Measurements from ENCODE around the gene GLB1L2. TPM values are rescaled to one million over a fixed set of nuclear protein-coding genes. Genes with fewer than 3 reads are reported as not detected.

Gene GLB1L2
- total RNA-seq, 2 experiments from 2014 or later: 1.6 to 1.7 TPM

DNA sequence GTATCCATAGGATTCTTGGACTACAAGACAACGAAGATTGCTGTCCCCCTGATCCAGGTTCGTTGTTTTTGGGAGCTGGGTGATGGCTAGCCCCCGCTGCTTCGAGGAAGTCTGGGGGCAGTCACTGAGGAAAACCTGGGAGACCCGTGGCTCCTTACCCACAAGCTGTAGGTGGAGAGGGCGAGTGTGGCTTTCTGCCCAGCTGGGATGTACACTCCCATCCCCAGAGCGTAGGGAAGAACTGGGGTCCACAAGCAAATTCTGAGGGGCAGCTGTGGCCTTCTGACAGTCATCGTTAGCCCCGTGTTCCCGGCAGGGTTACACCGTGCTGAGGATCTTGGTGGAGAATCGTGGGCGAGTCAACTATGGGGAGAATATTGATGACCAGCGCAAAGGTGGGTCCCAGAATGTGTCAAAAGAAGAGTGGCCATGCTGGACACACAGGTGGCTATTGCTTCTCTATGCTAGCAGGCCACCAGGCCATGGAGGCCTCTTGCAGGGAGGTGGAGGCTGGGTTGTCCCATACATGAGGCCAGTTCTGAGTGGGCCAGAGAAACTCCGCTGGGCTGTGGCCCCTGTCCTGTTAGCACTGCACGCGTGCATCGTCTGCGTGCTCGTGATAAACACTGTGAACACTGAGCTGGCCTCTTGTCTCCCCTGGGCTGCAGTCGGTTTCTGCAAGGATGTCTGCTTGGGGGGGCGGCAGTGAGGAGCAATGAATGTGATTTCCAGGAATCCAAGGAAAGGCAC, 39.8 kb downstream of the GLB1L2 start:
- ATAC-seq (ENCODE audit: low read depth) (no peak), DNase-seq (no peak)
- POLR2A ChIA-PET: no interaction called here
- Mint-ChIP-seq H3K36me3 (no peaks in the 10 kb centered on the region), H3K9me3 (no peaks in the 10 kb centered on the region), H3K4me3 (no peak overlapping the region), H3K4me1 (no peaks in the 10 kb centered on the region), H3K27ac (no peak overlapping the region), H3K27me3 (no peaks in the 10 kb centered on the region)

DNA sequence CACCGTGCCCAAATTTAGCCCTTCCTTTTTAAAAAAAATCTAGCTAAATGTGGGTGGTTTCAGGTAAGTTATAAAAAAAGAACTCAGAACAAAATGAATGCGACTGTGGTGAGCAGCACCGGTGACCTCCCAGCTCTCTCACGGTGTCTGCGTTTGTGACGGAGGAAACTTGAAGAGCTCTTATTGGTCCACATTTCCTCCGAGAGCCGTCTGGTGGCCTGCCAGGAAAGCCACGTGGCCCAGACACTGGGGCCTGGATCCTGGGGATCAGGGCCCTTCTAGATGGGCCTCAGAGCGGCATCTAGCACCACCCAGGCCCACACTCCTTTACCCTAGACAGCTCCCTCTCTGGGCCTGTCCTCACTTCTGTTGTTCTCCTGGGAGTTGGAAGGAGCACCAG, 40.7 kb downstream of the GLB1L2 start:
- Mint-ChIP-seq H3K36me3 (no peaks in the 10 kb centered on the region), H3K9me3 (no peaks in the 10 kb centered on the region), H3K27ac (no peak overlapping the region), H3K4me3 (no peak overlapping the region), H3K27me3 (no peaks in the 10 kb centered on the region), H3K4me1 (no peaks in the 10 kb centered on the region)
- DNase-seq (no peak), ATAC-seq (ENCODE audit: low read depth) (no peak)
- POLR2A ChIA-PET: no interaction called here

DNA sequence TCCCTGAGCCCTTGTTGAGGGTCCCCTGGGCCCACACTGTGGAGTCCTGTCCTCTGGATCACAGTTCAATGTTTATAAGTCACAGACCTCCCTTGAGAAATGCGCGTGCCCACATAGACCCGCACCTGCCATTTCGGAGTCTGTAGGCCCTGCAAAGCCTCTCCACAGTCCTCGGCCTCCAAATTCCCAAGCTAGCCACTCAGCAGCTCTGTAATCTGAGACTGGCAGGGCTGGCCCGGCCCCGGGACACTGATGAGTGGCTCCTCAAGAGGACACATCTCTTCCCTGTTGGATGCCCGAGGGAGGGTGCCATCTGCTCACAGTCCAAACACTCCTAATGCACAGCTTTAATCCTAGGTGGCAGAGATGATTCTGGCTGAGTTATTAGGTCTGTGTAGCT, 41.2 kb downstream of the GLB1L2 start:
- POLR2A ChIA-PET: no interaction called here
- no peak overlapping the region for H3K4me3 Mint-ChIP-seq
- no peaks in the 10 kb centered on the region for H3K27me3 Mint-ChIP-seq
- no peak for DNase-seq
- no peaks in the 10 kb centered on the region for H3K36me3 Mint-ChIP-seq
- no peaks in the 10 kb centered on the region for H3K4me1 Mint-ChIP-seq
- no peak for ATAC-seq (ENCODE audit: low read depth)
- H3K9me3 Mint-ChIP-seq: no peaks in the 10 kb centered on the region
- no peak overlapping the region for H3K27ac Mint-ChIP-seq

DNA sequence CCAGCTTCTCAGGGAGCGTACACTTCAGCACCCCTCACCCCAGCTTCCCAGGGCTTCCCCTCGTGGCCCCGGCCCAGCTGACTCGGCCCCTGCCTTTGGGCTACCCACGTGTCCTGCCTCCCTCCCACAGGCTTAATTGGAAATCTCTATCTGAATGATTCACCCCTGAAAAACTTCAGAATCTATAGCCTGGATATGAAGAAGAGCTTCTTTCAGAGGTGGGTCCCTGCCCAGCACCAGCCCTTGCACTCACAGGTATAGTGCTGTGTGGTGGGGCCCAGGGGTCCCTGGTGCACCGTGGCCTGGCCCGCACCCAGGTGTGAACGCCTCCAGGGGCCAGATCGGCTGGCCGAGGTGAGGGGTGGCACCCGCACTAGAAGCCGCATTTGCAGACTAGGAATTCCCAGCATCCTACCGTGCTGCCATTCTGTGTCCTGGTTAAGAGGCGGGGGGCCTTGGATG, 41.8 kb downstream of the GLB1L2 start:
- no peak for ATAC-seq (ENCODE audit: low read depth)
- no peak for DNase-seq
- Mint-ChIP-seq H3K9me3 (no peaks in the 10 kb centered on the region), H3K4me3 (no peak overlapping the region), H3K4me1 (no peaks in the 10 kb centered on the region), H3K27ac (no peak overlapping the region), H3K27me3 (no peaks in the 10 kb centered on the region), H3K36me3 (no peaks in the 10 kb centered on the region)
- POLR2A ChIA-PET: no interaction called here

DNA sequence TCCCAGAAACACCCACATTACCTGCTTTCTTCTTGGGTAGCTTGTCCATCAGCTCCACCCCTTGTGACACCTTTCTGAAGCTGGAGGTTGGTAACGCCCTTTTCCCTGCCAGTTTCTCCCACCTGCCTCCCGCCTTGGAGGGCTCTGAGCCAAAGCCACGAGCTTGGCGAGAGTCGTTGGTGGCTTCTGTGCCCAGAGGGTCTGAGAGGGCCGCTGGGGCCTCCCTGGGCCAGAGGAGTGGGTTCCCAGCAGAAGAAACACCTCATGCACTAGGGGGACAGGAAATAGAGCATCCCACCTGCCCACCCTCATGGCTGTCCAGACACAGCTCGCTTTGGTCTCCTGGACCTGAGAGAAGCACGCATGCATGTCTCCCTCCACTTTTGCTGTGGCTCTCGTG, 42.4 kb downstream of the GLB1L2 start:
- H3K4me3 Mint-ChIP-seq: no peak overlapping the region
- no peaks in the 10 kb centered on the region for H3K27me3 Mint-ChIP-seq
- no peaks in the 10 kb centered on the region for H3K9me3 Mint-ChIP-seq
- no peak for ATAC-seq (ENCODE audit: low read depth)
- no peaks in the 10 kb centered on the region for H3K36me3 Mint-ChIP-seq
- POLR2A ChIA-PET: no interaction called here
- DNase-seq: no peak
- H3K27ac Mint-ChIP-seq: no peak overlapping the region
- H3K4me1 Mint-ChIP-seq: no peaks in the 10 kb centered on the region

DNA sequence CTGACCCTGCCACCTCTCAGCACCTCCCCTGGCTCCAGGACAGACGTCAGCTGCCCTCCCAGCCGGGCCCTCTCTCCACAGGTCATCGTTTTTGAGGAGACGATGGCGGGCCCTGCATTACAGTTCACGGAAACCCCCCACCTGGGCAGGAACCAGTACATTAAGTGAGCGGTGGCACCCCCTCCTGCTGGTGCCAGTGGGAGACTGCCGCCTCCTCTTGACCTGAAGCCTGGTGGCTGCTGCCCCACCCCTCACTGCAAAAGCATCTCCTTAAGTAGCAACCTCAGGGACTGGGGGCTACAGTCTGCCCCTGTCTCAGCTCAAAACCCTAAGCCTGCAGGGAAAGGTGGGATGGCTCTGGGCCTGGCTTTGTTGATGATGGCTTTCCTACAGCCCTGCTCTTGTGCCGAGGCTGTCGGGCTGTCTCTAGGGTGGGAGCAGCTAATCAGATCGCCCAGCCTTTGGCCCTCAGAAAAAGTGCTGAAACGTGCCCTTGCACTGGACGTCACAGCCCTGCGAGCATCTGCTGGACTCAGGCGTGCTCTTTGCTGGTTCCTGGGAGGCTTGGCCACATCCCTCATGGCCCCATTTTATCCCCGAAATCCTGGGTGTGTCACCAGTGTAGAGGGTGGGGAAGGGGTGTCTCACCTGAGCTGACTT, 43.2 kb downstream of the GLB1L2 start:
- Mint-ChIP-seq H3K4me3 (no peak overlapping the region), H3K36me3 (no peaks in the 10 kb centered on the region), H3K27ac (no peak overlapping the region), H3K4me1 (no peaks in the 10 kb centered on the region), H3K27me3 (no peaks in the 10 kb centered on the region), H3K9me3 (no peaks in the 10 kb centered on the region)
- no peak for ATAC-seq (ENCODE audit: low read depth)
- POLR2A ChIA-PET: no interaction called here
- DNase-seq: no peak

DNA sequence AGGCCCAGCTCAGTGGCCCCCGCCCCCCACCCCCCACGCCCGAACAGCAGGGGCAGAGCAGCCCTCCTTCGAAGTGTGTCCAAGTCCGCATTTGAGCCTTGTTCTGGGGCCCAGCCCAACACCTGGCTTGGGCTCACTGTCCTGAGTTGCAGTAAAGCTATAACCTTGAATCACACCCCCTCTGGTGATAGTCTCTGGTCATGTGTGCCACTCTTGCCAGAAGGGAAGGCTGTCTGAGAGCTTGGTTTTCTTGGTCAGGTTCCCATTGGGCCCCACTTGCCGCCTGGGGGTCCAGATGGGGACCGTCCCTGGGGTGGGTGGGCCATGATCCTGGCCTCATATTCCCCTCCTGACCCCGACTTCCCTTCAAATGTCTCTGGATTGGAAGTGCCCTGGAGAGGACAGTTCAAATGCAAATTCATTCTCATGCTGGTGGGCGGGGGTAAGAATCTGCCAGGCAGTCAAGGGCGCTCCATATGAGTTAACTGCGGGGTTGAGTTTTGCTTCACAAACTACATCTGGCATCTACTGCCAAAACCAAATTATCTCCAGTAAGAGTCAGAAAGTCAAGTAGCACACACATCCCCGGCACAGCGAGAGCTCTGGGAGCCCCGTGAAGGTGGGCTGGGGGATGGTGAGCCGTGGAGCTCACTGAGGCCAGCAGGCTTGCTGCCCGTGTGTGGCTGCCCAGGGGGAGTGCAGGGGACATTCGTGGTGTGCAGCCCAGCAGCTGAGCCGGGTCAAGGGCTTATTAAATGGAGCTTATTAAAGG, 44.5 kb downstream of the GLB1L2 start:
- H3K4me1 Mint-ChIP-seq: no peaks in the 10 kb centered on the region
- H3K36me3 Mint-ChIP-seq: no peaks in the 10 kb centered on the region
- H3K9me3 Mint-ChIP-seq: no peaks in the 10 kb centered on the region
- H3K27ac Mint-ChIP-seq: no peak overlapping the region
- H3K4me3 Mint-ChIP-seq: no peak overlapping the region
- DNase-seq: no peak
- H3K27me3 Mint-ChIP-seq: no peaks in the 10 kb centered on the region
- POLR2A ChIA-PET: no interaction called here
- no peak for ATAC-seq (ENCODE audit: low read depth)

DNA sequence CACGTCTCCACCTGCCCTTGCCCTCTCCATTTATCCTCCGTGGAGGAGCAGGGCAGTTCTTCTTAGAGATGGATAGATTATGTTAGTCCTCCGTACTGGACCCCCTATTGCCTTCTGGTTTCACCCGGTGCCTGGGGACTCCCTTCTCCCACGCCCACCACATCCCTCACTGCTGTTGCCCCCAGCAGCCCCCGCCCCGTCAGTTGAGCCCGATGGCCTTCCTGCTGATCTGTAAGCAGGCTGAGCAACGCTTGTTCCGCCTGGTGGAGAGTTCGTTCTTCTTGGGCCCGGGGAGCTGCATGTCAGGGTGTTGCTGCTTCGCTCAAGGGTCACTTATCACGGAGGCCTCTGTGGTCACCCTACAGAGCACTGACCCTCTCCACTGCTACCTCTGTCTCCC, 46.1 kb downstream of the GLB1L2 start:
- H3K9me3 Mint-ChIP-seq: no peaks in the 10 kb centered on the region
- H3K36me3 Mint-ChIP-seq: no peaks in the 10 kb centered on the region
- POLR2A ChIA-PET: no interaction called here
- H3K27me3 Mint-ChIP-seq: no peaks in the 10 kb centered on the region
- H3K4me3 Mint-ChIP-seq: no peak overlapping the region
- H3K4me1 Mint-ChIP-seq: no peaks in the 10 kb centered on the region
- ATAC-seq (ENCODE audit: low read depth) (no peak), DNase-seq (no peak)
- H3K27ac Mint-ChIP-seq: no peak overlapping the region

DNA sequence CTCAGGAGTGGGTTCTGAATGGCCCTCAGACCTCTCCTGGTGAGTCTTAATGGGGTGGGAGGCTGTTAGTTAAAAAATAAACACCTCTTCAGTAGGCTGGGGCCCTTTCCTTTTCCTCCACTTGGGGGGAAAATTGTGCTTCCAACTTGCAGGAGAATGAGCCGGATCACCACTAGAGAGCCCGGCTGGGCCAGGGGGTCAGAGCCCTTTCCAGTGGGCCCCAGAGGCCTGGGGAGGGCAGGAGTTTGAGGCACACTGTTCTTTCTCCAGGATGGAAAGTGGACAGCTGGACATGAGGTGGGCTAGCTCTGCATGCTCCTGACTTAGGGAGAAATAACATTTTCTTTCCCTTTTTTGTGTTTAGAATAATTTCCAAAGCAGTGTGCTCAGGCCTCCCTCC, 47.5 kb downstream of the GLB1L2 start:
- Mint-ChIP-seq H3K4me3 (no peak overlapping the region), H3K27ac (no peak overlapping the region), H3K27me3 (no peaks in the 10 kb centered on the region), H3K9me3 (no peaks in the 10 kb centered on the region), H3K4me1 (no peaks in the 10 kb centered on the region), H3K36me3 (no peaks in the 10 kb centered on the region)
- POLR2A ChIA-PET: no interaction called here
- no peak for DNase-seq
- ATAC-seq (ENCODE audit: low read depth): no peak

DNA sequence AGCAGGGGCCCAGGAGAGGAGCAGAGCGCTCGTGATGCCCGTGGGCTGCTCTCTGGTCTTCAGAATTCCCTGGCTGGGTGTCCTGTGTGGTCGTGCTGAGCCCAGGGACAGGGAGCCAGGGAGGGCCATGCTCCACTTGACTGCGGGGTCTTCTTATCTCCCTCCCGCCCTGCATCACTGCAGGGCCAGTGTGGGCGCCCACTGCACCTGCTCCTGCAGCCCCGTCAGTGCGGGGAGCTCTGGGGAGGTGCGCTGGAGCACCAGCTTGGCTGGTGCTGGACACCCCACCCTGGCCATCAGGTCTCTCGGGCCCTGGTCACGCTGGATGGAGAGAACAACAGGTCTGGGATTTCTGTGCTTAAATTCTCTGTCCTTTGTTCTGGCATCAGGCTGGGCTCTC, 48.4 kb downstream of the GLB1L2 start:
- POLR2A ChIA-PET: no interaction called here
- Mint-ChIP-seq H3K27ac (no peak overlapping the region), H3K36me3 (no peaks in the 10 kb centered on the region), H3K4me1 (no peaks in the 10 kb centered on the region), H3K9me3 (no peaks in the 10 kb centered on the region), H3K27me3 (peaks cover under 1% of the 10 kb centered on the region), H3K4me3 (no peak overlapping the region)
- DNase-seq (no peak), ATAC-seq (ENCODE audit: low read depth) (no peak)

DNA sequence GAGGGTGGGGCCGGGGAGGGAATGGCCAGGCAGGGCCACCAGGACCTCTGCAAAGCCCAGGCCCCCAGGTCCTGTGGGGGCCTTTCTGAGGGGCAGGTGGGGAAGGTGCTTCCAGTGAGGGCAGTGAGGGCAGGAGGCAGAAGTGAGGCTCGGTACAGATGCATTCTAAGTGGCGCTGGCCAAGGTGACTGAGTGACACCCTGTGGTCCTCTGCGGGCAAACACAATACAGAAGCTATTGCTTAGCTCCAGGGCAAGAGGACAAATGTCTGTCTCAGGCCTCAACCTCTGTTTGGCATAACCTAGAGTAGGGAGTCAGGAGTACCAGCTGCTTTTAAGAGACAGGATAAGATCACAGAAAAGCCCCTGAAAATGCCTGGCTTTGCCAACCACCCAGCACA, 49.0 kb downstream of the GLB1L2 start:
- DNase-seq (no peak), ATAC-seq (ENCODE audit: low read depth) (no peak)
- no peak overlapping the region for H3K27ac Mint-ChIP-seq
- peaks cover 6% of the 10 kb centered on the region for H3K27me3 Mint-ChIP-seq
- H3K9me3 Mint-ChIP-seq: no peaks in the 10 kb centered on the region
- H3K4me1 Mint-ChIP-seq: peaks cover under 1% of the 10 kb centered on the region
- no peak overlapping the region for H3K4me3 Mint-ChIP-seq
- POLR2A ChIA-PET: no interaction called here
- H3K36me3 Mint-ChIP-seq: no peaks in the 10 kb centered on the region

DNA sequence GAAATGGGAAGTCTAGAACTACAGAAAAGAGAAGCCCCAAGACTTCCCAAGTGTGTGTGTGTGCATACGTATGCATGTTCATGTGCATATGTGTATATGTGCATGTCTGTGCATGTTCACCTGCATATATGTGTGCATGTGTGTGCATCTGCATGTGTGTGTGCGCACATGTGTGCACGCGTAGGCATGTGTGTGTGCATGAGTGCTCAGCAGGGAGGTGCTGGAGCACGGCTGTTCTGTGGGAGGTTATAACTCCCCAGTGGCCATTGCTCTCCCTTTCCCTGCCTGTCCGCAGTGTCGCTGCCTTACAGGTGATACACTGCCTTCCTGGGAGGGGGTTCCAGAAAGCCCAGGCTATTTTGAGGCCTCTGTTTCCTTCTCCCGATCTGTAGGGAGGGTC, 50.5 kb downstream of the GLB1L2 start:
- no peak for ATAC-seq (ENCODE audit: low read depth)
- peaks cover 11% of the 10 kb centered on the region for H3K27me3 Mint-ChIP-seq
- H3K4me3 Mint-ChIP-seq: no peak overlapping the region
- peaks cover 12% of the 10 kb centered on the region for H3K4me1 Mint-ChIP-seq
- POLR2A ChIA-PET: no interaction called here
- H3K27ac Mint-ChIP-seq: no peak overlapping the region
- DNase-seq: no peak
- H3K9me3 Mint-ChIP-seq: no peaks in the 10 kb centered on the region
- no peaks in the 10 kb centered on the region for H3K36me3 Mint-ChIP-seq

DNA sequence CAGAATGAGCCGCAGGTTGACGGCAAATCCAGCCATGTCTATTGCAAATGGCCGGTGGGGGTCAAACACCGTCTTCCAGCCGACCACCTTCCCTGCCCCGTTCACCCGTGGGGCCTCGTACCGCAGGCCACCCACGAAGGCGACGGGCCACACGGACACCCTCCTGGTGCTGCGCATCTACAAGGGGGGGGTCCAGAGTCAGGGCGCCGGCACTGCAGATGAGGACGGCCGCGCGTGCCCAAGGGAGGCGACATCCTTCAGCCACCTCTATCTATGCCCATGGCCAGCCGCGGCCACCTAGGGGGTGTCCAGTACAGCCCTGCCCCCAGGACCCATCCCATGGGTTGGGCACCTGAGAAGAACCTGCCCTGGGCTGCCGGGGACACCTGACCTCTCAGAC, 51.0 kb downstream of the GLB1L2 start:
- no peak overlapping the region for H3K4me3 Mint-ChIP-seq
- POLR2A ChIA-PET: no interaction called here
- H3K9me3 Mint-ChIP-seq: no peaks in the 10 kb centered on the region
- no peak overlapping the region for H3K27ac Mint-ChIP-seq
- DNase-seq: no peak
- peaks cover 14% of the 10 kb centered on the region for H3K4me1 Mint-ChIP-seq
- H3K36me3 Mint-ChIP-seq: no peaks in the 10 kb centered on the region
- H3K27me3 Mint-ChIP-seq: peaks cover 12% of the 10 kb centered on the region
- no peak for ATAC-seq (ENCODE audit: low read depth)
